H9 (cell line): ENCODE results near the gene SIGLEC7. TPM values are rescaled to one million over a fixed set of nuclear protein-coding genes. Genes with fewer than 3 reads are reported as not detected.

Experiments used
- DNase-seq: peaks from one replicate; pipeline ENCODE4 v3.0.0-alpha.2; 2017
- H2AFZ ChIP-seq: one replicate; pipeline ENCODE4 v1.6.1; 2013; ENCODE audit warnings: mild to moderate bottlenecking, low read length, control low read depth, moderate library complexity
- H2AK5ac ChIP-seq: 2 replicates; pipeline ENCODE4 v1.6.1; 2013; ENCODE audit warnings: low read length, control low read depth, mixed read lengths; ENCODE audit not compliant: insufficient read length
- H2BK120ac ChIP-seq: one replicate; pipeline ENCODE4 v1.6.1; 2013; ENCODE audit warnings: low read depth, mild to moderate bottlenecking, low read length, control low read depth, inconsistent platforms; ENCODE audit not compliant: poor library complexity, severe bottlenecking
- H2BK12ac ChIP-seq: 2 replicates; pipeline ENCODE4 v1.6.1; 2013; ENCODE audit warnings: low read length, control low read depth, mixed read lengths, low read depth; ENCODE audit not compliant: insufficient read length
- H2BK15ac ChIP-seq: 2 replicates; pipeline ENCODE4 v1.6.1; 2013; ENCODE audit warnings: low read depth, low read length, control low read depth
- H2BK20ac ChIP-seq: one replicate; pipeline ENCODE4 v1.6.1; 2013; ENCODE audit warnings: low read depth, mild to moderate bottlenecking, low read length, control low read depth, inconsistent platforms; ENCODE audit not compliant: poor library complexity, severe bottlenecking
- H2BK5ac ChIP-seq: 2 replicates; pipeline ENCODE4 v1.6.1; 2013; ENCODE audit warnings: low read length, control low read depth, mixed read lengths; ENCODE audit not compliant: insufficient read length
- H3K14ac ChIP-seq: 2 replicates; pipeline ENCODE4 v1.6.1; 2013; ENCODE audit warnings: low read length, control low read depth; ENCODE audit not compliant: insufficient read depth
- H3K18ac ChIP-seq: 2 replicates; pipeline ENCODE4 v1.6.1; 2013; ENCODE audit warnings: low read depth, mild to moderate bottlenecking, mixed read lengths, low read length, control low read depth; ENCODE audit not compliant: insufficient read length
- H3K23ac ChIP-seq: 2 replicates; pipeline ENCODE4 v1.6.1; 2013; ENCODE audit warnings: low read length, control low read depth, mixed read lengths, low read depth; ENCODE audit not compliant: insufficient read length
- H3K23me2 ChIP-seq: 2 replicates; pipeline ENCODE4 v1.6.1; 2013; ENCODE audit warnings: low read depth, mild to moderate bottlenecking, mixed read lengths, low read length, control low read depth; ENCODE audit not compliant: insufficient read length, poor library complexity, severe bottlenecking
- H3K27ac ChIP-seq: 2 replicates; pipeline ENCODE4 v1.5.1; 2013; ENCODE audit warnings: low read length, control low read depth, mixed read lengths, low read depth; ENCODE audit not compliant: insufficient read length
- H3K27me3 ChIP-seq: 2 replicates; pipeline ENCODE4 v1.6.1; 2013; ENCODE audit warnings: low read length, control low read depth, inconsistent platforms; ENCODE audit not compliant: insufficient read depth
- H3K4ac ChIP-seq: 2 replicates; pipeline ENCODE4 v1.6.1; 2013; ENCODE audit warnings: low read depth, mild to moderate bottlenecking, control low read depth, inconsistent platforms, low read length, moderate library complexity
- H3K4me1 ChIP-seq: 2 replicates; pipeline ENCODE4 v1.6.1; 2013; ENCODE audit warnings: low read length, control low read depth, inconsistent platforms; ENCODE audit not compliant: insufficient read depth
- H3K4me2 ChIP-seq: 2 replicates; pipeline ENCODE4 v1.6.1; 2013; ENCODE audit warnings: low read length, control low read depth, mixed read lengths; ENCODE audit not compliant: insufficient read length, insufficient read depth
- H3K56ac ChIP-seq: 2 replicates; pipeline ENCODE4 v1.6.1; 2013; ENCODE audit warnings: low read depth, mild to moderate bottlenecking, mixed read lengths, low read length, control low read depth; ENCODE audit not compliant: insufficient read length
- H3K79me1 ChIP-seq: 2 replicates; pipeline ENCODE4 v1.6.1; 2013; ENCODE audit warnings: low read depth, mild to moderate bottlenecking, moderate library complexity, low read length, control low read depth, inconsistent platforms; ENCODE audit not compliant: insufficient read depth, poor library complexity, severe bottlenecking
- H3K79me2 ChIP-seq: 2 replicates; pipeline ENCODE4 v1.6.1; 2013; ENCODE audit warnings: low read length, control low read depth, inconsistent platforms; ENCODE audit not compliant: insufficient read depth
- H3K9ac ChIP-seq: 2 replicates; pipeline ENCODE4 v1.6.1; 2013; ENCODE audit warnings: low read length, control low read depth, mixed read lengths; ENCODE audit not compliant: insufficient read length; ENCODE audit errors: extremely low read depth
- H3K9me3 ChIP-seq: one replicate; pipeline ENCODE4 v1.6.1; 2013; ENCODE audit warnings: low read depth, low read length, inconsistent platforms; ENCODE audit not compliant: control insufficient read depth
- H3T11ph ChIP-seq: one replicate; pipeline ENCODE4 v1.6.1; 2013; ENCODE audit warnings: mild to moderate bottlenecking, low read length, control low read depth, inconsistent platforms
- H4K20me1 ChIP-seq: one replicate; pipeline ENCODE4 v1.6.1; 2013; ENCODE audit not compliant: control insufficient read depth, insufficient read length, insufficient read depth
- H4K5ac ChIP-seq: 2 replicates; pipeline ENCODE4 v1.6.1; 2013; ENCODE audit warnings: low read depth, mild to moderate bottlenecking, mixed read lengths, low read length, control low read depth; ENCODE audit not compliant: insufficient read length
- H4K8ac ChIP-seq: replicated peaks from 2 replicates; pipeline ENCODE4 v1.6.1; 2013; ENCODE audit warnings: low read length, control low read depth, mixed read lengths, low read depth; ENCODE audit not compliant: insufficient read length
- H4K91ac ChIP-seq: 2 replicates; pipeline ENCODE4 v1.6.1; 2013; ENCODE audit warnings: low read depth, mild to moderate bottlenecking, moderate library complexity, mixed read lengths, low read length, control low read depth; ENCODE audit not compliant: insufficient read length
- H3K27ac Mint-ChIP-seq, 3 experiments: 2 replicates in 2 of 3; 3 replicates in 1 of 3; pipeline ENCODE4 v1.8.0; 2020 to 2021; ENCODE audit warnings: mixed read lengths in 3 of 3, mild to moderate bottlenecking in 1 of 3, moderate library complexity in 1 of 3
- H3K27me3 Mint-ChIP-seq: 2 replicates; pipeline ENCODE4 v1.8.0; 2021; ENCODE audit warnings: low read depth, mild to moderate bottlenecking, moderate library complexity, mixed read lengths
- H3K36me3 Mint-ChIP-seq, 3 experiments: 2 replicates in 2 of 3; 3 replicates in 1 of 3; pipeline ENCODE4 v1.8.0; 2020 to 2021; ENCODE audit warnings: low read depth in 3 of 3, mixed read lengths in 3 of 3; ENCODE audit not compliant: insufficient read depth in 1 of 3
- H3K4me1 Mint-ChIP-seq, 2 experiments: 2 replicates each; pipeline ENCODE4 v1.8.0; 2020; ENCODE audit warnings: mixed read lengths in 2 of 2
- H3K4me3 Mint-ChIP-seq, 2 experiments: 2 replicates in 1 of 2; 3 replicates in 1 of 2; pipeline ENCODE4 v1.8.0; 2020 to 2021; ENCODE audit warnings: mild to moderate bottlenecking in 2 of 2, mixed read lengths in 2 of 2, moderate library complexity in 1 of 2
- H3K9me3 Mint-ChIP-seq, 2 experiments: 2 replicates in 1 of 2; 3 replicates in 1 of 2; pipeline ENCODE4 v1.8.0; 2020; ENCODE audit warnings: mild to moderate bottlenecking in 2 of 2, mixed read lengths in 2 of 2, moderate library complexity in 1 of 2
- CTCF ChIP-seq: fragments of 200-600 bp; sonication (generic); conservative IDR thresholded peaks from 3 replicates; pipeline ENCODE4 v1.8.0; 2021; ENCODE audit warnings: antibody characterized with exemption, mild to moderate bottlenecking
- WGBS: extraction: QIAGEN DNeasy Blood & Tissue Kit; methylation state at CpG from one replicate; pipeline ENCODE4 v1.1.7; 2013; ENCODE audit warnings: missing lambda C conversion rate, low lambda C conversion rate, mixed read lengths; ENCODE audit not compliant: insufficient read length; ENCODE audit errors: extremely low coverage; 5-methylcytosine and 5-hydroxymethylcytosine counted together
- total RNA-seq: library from RNA; stranded (reverse); gene quantifications from 2 replicates; pipeline ENCODE4 v1.2.1, GENCODE V29; 2021

Gene SIGLEC7
- total RNA-seq, 1 experiment from 2014 or later = not detected

- H3T11ph ChIP-seq = no peak overlapping the region
- H3K4ac ChIP-seq = no peak overlapping the region
- no peak overlapping the region for H3K4me3 Mint-ChIP-seq
- H3K9me3 Mint-ChIP-seq = no peaks in the 10 kb centered on the region; a peak in 2 of 5 replicates
- H3K79me2 ChIP-seq = no peaks in the 10 kb centered on the region
- H2BK12ac ChIP-seq = no peak overlapping the region
- no peak overlapping the region for H4K8ac ChIP-seq
- H2AK5ac ChIP-seq = no peak overlapping the region
- no peak overlapping the region for H2BK15ac ChIP-seq
- H3K27me3 ChIP-seq = no peaks in the 10 kb centered on the region
- H3K27me3 Mint-ChIP-seq = peaks cover 21% of the 10 kb centered on the region
- no peaks in the 10 kb centered on the region for H3K9me3 ChIP-seq
- no peak for DNase-seq
- no peak overlapping the region for H3K56ac ChIP-seq
- no peak overlapping the region for H3K27ac ChIP-seq
- H2BK20ac ChIP-seq = no peak overlapping the region
- H4K91ac ChIP-seq = no peak overlapping the region
- no peak overlapping the region for H2BK120ac ChIP-seq
- H4K20me1 ChIP-seq = no peaks in the 10 kb centered on the region
- peak overlapping the region in 1 of 3 experiments; percentile 22; a peak in 1 of 7 replicates for H3K27ac Mint-ChIP-seq
- TF ChIP-seq CTCF = no peak
- H3K36me3 Mint-ChIP-seq = no peaks in the 10 kb centered on the region
- no peak overlapping the region for H3K4me2 ChIP-seq
- H3K4me1 Mint-ChIP-seq = 0 out of 4 replicates have a peak, but pooled peaks cover 0 to 3% of the 10 kb centered on the region in 2 experiments
- H3K79me1 ChIP-seq = no peaks in the 10 kb centered on the region
- H3K23ac ChIP-seq = no peak overlapping the region
- no peak overlapping the region for H2BK5ac ChIP-seq
- no peak overlapping the region for H3K18ac ChIP-seq
- WGBS = no CpG with 5 or more reads among the region's 1 CpG
- no peak overlapping the region for H3K9ac ChIP-seq
- H4K5ac ChIP-seq = no peak overlapping the region
- H3K23me2 ChIP-seq = no peaks in the 10 kb centered on the region
- H3K14ac ChIP-seq = no peak overlapping the region
- H3K4me1 ChIP-seq = no peaks in the 10 kb centered on the region
- H2AFZ ChIP-seq = no peak overlapping the region
Observed at GRCh38 chr19:51147663-51148062, 5.6 kb downstream of the SIGLEC7 start.
